ENCODE data around the gene GHSR.

The GHSR gene

GRCh38 chr3:172437713-172438112 lies 10.5 kb downstream of the GHSR start:
- no peak for DNase-seq (ENCODE audit: low read depth in 2 of 2)

- no peak for DNase-seq (ENCODE audit: low read depth in 2 of 2)
These were observed 32.9 kb downstream of the GHSR start for GRCh38 chr3:172415323-172415722.

- no peak for DNase-seq (ENCODE audit: low read depth in 2 of 2)
These were observed 36.7 kb downstream of the GHSR start for GRCh38 chr3:172411478-172411947.

- no peak for DNase-seq (ENCODE audit: low read depth in 2 of 2)
These were observed 37.4 kb downstream of the GHSR start for GRCh38 chr3:172410702-172411477.

- DNase-seq (ENCODE audit: low read depth in 2 of 2) = no peak
These were observed 40.4 kb downstream of the GHSR start for GRCh38 chr3:172407872-172408271.

- DNase-seq (ENCODE audit: low read depth in 2 of 2) = no peak
These were observed 42.3 kb downstream of the GHSR start for GRCh38 chr3:172405914-172406313.

GRCh38 chr3:172404237-172404962 lies 43.9 kb downstream of the GHSR start:
- no peak for DNase-seq (ENCODE audit: low read depth in 2 of 2)

- no peak for DNase-seq (ENCODE audit: low read depth in 2 of 2)
These were observed 45.2 kb downstream of the GHSR start for GRCh38 chr3:172402892-172403643.

GRCh38 chr3:172402090-172402489 lies 46.2 kb downstream of the GHSR start:
- no peak for DNase-seq (ENCODE audit: low read depth in 2 of 2)

- no peak for DNase-seq (ENCODE audit: low read depth in 2 of 2)
These were observed 49.8 kb downstream of the GHSR start for GRCh38 chr3:172398484-172398883.

- no peak for DNase-seq (ENCODE audit: low read depth in 2 of 2)
These were observed 50.4 kb downstream of the GHSR start for GRCh38 chr3:172397716-172398405.

- DNase-seq (ENCODE audit: low read depth in 2 of 2) = no peak
These were observed 51.9 kb downstream of the GHSR start for GRCh38 chr3:172396400-172396799.

GRCh38 chr3:172394692-172395091 lies 53.6 kb downstream of the GHSR start:
- DNase-seq (ENCODE audit: low read depth in 2 of 2) = no peak

All from stimulated activated CD4-positive, alpha-beta T cell treated with anti-CD3 and anti-CD28 coated beads, Interleukin-1b, Interleukin-23, amount 100 ng/mL, for 1 hour (primary cell).